Measurements from ENCODE around the gene PDZRN3.

Gene PDZRN3

GRCh38 chr3:73624821-73625665 is at the start of gene PDZRN3:
PDZRN3 (minus strand) TSS chr3:73624941.
- no peak for DNase-seq (ENCODE audit: low spot score)

DNA sequence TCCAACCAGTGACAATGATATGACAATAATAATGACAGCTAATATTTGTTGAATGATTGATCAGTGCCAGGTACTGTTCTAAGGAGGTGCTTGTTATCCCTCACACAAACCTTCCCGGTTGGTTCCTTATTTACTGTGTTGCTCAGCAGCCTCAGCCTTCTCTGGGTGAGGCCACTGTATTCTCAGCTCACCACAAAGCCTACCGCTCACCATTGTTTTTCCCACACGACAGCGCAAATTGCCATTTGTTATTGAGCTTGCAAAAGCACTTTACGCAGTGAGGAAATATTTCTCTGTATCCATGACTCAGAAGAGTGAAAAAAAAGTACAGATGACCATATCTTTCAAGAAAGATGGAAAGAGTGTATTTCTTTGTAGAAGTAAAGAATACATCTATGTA is 49.5 kb upstream of the PDZRN3 start:
- DNase-seq (ENCODE audit: low spot score), result no peak

DNA sequence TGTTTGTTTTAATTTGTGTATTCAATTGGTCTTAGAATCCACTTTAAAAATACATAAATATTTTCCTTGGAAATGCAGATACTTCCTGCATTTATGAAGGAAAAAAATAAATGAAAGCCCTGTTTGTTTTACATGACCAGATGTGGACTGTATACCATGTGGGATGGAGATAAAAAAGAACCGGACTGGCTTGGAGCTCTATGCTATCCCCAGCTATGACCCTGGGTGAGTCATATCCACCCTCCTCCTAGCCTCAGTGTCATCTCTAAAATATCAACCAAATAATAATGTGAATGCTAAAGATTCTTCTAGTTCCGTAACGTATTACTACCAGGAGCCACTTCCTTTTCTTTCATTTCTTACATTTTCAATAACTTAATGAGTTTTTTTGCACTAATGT is 44.5 kb upstream of the PDZRN3 start:
- DNase-seq (ENCODE audit: low spot score), result no peak

DNA sequence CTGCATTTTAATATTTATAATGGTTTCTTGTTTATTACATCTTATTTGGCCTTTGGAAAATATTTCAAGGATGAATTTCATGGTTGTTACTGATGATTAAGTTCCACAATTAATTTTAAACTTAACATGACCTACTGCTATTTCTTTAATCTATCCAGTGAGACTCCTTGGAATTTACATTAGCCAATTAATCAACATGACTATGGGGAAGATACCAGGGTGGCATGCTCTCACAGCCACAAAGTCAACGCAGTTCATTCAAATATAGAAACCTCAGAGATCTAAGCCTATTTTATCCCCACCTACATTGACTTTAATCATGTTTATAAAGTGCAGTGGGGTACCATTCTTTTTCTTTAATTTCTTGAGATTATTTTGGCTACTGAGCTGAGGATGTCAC is 43.6 kb upstream of the PDZRN3 start:
- DNase-seq (ENCODE audit: low spot score), result no peak

- no peak for DNase-seq (ENCODE audit: low spot score)
Measured at GRCh38 chr3:73667889-73668288, 43.1 kb upstream of the PDZRN3 start.

- DNase-seq (ENCODE audit: low spot score), result no peak
Measured at GRCh38 chr3:73665286-73665685, 40.5 kb upstream of the PDZRN3 start.

GRCh38 chr3:73664389-73664788 is 39.6 kb upstream of the PDZRN3 start:
- no peak for DNase-seq (ENCODE audit: low spot score)

GRCh38 chr3:73663495-73663894 is 38.8 kb upstream of the PDZRN3 start:
- DNase-seq (ENCODE audit: low spot score), result no peak

- no peak for DNase-seq (ENCODE audit: low spot score)
Measured at GRCh38 chr3:73661265-73661664, 36.5 kb upstream of the PDZRN3 start.

DNA sequence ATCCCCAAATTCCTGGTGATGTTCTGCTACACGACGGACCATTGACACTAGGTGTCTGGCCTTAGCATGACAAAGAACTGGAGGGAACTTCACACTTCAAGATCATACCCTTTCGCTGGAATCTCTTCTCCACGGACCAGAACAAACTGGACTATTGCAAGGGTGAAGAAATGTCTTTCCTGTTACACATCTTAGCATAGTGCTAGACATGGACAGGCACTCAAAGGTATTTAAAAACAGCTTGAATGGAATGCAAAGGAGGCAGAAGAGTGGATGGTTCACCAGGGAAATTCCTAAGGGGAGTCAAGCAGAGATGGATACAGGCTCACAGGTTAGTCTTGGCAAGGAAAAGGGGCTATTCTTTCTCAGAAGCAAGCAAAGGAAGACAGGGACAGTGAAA is 33.5 kb upstream of the PDZRN3 start:
- DNase-seq (ENCODE audit: low spot score), result no peak

DNA sequence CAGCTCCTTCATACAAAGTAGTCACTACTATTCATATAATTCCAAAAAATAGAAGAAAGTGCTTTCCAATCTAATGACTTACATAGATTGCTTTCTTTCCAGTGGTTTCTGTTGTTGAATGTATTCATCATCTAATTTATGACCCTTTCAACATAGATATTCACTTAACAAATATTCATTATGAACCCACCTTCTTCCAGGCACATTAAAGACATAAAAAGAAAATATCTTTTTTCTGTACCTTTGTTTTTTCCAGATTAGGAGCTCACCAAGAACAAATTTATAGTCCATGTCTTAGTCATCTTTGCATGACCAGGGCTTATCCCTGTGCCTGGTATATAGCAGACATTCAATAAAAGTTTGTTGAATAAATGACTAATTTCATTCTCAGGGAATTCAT is 32.4 kb upstream of the PDZRN3 start:
- no peak for DNase-seq (ENCODE audit: low spot score)

DNA sequence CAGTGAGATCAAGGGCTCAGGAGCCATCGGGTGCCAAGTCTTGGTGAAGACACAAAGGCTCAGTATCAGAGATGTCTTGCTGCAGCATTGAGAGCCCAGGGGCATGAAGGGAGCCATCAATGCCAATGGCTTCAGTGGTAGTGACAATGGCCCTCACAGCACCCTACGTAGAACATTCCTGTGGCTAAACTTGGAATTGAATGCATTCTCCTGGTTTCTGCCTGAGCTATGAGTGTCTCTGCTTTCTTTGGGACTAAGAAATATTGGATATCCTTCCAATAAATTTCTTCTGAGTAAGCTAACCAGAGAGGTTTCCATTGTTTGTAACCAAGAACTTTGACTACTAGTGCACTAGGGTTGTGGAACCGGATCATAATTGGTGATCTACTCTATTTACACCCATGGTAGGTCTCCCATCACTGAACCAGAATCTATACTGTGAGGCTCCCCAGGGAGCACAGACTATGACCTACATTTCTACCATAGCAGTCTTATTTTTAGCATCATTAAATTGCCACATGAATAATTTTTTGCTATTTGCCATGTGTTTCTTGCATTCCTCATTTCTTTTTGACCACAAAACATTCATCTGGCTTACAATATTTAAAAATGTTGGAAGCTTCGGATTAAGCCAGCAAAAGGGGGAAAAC is 31.6 kb upstream of the PDZRN3 start:
- DNase-seq (ENCODE audit: low spot score), result no peak

DNA sequence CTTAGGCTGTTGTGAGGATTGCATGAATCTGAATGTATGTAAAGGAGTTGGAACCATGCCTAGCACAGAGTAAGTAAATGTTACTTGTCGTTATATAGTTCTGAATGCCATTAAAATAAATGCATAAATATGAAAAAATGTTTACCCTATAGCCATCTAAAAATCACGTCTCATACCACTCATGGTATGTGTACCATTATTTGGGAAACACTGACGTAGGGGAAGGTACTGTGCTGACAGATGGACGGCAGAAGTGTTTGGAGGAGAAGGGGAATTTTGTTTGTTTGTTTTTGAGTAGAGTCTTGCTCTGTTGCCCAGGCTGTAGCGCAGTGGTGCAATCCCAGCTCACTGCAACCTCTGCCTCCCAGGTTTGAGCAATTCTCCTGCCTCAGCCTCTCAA is 30.5 kb upstream of the PDZRN3 start:
- no peak for DNase-seq (ENCODE audit: low spot score)

DNA sequence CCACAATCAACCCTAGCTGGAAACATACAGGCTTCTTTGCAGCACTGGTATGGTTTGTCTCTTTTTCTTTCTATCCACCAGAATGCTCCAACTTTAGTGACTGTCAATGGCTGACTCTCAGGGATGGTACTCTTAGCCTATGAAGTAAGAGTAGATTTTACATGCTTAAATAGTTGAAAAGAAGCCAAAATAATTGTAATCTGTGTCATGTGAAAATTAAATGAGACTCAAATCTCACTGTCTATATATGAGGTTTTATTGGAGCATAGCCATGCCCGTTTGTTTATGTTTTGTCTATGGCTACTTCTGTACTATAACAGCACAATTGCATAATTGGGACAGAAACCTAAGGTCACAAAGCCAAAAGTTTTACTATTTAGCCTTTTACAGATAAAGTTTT is 29.1 kb upstream of the PDZRN3 start:
- no peak for DNase-seq (ENCODE audit: low spot score)

DNA sequence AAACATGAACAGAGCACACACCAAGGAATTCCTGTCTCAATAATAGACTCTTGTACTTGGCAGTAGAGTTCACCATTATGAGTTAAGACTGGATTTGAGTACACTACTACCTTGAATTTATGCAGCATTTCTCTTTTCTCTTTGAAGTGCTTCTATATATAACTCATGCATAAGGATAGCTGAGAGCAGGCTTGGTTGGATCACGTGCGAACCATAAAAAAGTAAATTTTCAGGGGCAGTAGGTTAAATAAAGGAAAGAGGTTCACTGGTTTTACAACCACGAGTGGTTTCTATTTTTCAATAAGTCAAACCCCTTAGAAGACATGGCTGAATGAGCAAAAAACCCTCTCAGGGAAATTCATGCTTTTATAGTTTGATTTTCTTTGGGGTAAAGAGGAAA is 28.6 kb upstream of the PDZRN3 start:
- no peak for DNase-seq (ENCODE audit: low spot score)

DNA sequence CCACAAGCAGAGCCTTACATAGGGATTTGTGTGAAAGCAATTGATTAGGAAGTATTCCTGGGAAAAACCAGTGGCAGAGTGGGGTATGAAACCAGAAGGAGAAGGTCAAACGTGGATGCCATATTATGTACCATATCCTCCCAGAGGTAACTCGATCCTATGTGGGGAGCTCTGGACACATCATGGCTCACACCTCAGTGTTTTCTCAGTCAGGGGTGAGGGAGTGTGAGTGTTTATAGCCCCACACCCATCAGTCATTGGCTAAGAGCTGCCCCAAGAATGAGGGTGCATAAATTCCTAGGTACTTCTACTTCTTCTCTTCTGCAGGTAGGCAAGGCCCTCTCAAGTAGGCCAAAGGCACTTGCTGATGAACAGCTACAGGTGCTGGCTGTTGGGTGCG is 28.2 kb upstream of the PDZRN3 start:
- DNase-seq (ENCODE audit: low spot score), result no peak

DNA sequence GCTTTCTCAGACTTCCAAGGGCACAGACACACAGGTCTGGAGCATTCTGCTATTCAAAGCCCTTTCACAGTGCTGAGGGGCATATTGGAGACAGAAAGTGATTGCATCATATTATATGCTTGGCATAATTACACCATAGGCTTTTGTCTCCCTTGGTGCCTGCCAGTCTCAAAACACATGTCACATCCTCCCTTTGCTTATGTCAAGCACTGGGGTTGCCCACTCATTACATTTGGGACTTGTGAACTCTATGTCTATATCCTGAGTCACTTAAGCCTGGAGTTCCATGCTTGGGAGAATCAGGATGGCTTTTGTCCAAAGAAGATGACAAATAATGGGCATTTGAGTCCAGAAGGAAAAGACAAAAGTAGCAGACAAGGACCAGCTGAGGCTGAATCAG is 12.3 kb upstream of the PDZRN3 start:
- DNase-seq (ENCODE audit: low spot score), result no peak

DNA sequence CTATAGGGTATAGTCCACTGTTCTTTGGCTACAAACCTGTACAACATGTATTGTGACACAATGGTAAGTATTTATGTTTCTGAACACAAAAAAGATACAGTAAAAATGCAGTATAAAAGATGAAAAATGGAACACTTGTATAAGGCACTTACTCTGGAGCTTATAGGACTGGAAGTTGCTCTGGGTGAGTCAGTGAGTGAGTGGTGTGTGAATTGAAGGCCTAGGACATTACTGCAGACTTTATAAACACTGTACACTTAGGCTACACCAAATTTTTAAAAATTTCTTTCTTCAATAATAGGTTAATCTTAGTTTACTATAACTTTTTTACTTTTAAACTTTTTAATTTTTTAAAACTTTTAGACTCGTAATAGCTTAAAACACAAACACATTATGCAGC is 10.5 kb upstream of the PDZRN3 start:
- no peak for DNase-seq (ENCODE audit: low spot score)

DNA sequence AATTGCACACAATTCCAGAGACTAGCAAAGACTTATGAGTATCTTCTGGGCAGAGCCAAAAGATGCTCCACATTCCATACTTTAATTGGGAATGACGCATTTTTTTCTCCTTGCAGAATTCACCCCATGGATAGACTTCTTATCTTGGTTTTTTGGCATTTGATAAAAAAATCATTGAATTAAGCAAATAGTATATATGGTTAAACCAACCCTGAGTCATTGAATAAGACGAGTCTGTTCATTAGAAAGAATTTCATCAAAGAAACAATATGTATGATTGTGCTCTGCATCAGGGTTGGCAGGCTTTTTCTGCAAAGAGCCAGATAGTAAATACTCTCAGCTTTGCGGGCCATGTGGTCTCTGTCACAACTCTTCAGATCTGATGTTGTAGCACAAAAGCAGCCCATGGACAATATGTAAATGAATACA is 9.2 kb upstream of the PDZRN3 start:
- DNase-seq (ENCODE audit: low spot score), result no peak

DNA sequence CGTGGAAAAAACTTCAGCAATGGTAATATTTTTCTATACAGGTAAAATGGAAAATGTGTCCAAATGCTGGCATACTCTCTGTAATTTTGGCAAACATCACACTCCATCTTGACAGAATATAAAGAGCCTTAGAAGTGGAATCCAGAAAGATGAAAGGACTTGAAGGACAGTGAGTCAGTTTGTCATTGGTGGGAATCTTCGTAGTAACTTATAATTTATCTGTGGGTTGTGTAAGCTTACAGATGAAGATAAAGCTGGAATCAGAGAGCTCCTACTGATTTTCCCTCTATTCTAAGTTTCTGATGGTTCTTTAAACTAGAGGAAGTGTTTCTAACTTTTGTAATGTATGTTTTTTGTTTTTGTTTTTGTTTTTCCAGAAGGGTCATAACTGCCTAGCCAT is 8.7 kb upstream of the PDZRN3 start:
- DNase-seq (ENCODE audit: low spot score), result no peak

DNA sequence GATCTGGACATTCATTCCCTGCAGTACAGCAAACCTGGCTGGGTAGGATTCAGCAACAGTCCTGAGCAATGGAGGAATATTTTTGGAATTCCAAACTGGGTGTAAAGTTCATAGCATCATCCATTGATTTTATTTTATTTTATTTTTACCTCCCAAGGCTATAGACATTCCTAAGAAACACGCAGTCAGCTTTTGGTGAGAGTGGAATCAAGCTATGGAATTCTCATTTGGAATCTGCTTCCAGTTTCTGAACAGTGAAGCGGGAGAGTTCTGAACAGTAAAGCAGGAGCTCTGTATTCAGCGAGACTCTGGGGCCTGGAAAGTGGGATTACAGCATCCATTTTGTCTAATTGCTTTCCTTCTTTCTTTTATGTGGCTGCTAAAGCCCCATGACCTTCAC is 1.4 kb upstream of the PDZRN3 start:
- DNase-seq (ENCODE audit: low spot score), result no peak

DNA sequence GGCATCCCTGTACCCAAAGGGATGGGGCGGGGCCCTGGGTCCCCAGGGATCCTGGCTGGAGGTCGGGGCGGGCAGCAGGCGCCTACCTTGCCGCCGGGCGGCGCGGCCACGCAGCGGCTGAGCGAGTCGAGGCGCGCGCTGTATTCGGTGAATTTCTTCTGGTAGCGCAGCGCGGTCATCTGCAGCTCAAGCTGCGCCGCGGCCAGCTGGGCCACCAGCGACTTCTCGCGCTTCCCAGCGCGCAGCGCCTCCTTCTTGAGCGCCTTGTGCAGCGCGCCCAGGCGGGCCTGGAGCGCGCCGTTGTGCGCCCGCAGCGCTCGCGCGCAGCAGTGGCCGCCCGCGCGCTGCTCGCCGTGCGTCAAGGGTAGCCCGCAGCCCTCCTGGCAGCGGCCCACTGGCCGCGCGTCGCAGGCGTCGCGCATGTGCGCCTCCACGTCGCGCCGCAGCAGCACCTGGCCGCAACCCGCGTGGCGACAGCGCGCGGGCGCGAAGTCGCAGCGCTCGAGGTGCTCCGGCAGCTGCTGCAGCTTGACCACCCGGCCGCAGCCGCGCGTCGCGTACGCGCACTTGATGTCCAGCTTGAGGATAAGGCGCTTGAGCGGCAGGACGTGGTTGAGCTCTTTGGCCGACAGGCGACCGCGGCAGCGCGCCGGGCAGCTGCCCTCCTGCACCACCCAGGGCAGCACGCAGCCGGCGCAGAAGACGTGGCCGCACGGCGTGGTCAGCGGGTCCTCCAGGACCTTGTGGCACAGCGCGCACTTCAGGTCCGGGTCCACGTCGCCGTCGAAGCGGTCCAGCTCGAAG is 522 bp downstream of the PDZRN3 start:
- DNase-seq (ENCODE audit: low spot score), result no peak

DNA sequence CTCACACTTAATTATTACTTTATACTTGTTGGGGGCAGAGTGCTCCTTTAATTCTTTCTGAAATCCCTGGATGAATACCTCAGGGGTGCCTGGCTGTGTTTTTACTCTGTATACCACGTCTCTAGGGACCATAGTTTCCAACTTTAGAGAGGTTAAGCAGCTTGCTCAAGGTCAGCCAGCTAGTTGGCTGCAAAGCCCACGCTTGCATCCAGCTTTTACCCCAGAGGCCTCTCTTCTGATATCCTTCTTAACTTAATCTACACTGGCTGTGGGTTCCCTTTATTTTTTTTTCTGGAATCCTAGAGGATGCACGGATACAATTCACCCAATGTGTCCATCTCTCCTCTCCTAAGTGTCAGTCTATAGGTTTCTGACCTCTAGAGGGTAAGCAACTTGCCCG is 1.4 kb downstream of the PDZRN3 start:
- no peak for DNase-seq (ENCODE audit: low spot score)

All from hematopoietic multipotent progenitor cell treated with erythropoietin and hydrocortisone succinate and interleukin-3 and kit ligand, for 15 days (in vitro differentiated cells).